Heart left ventricle (tissue), 13 donors: ENCODE results near the gene CNPY4.

Experiments used
- CTCF ChIP-seq, 12 donors: fragments of 200-600 bp; sonication (generic) in 4 of 12; IDR thresholded peaks; one replicate each; pipeline versions ENCODE4 v1.5.0 to v1.8.0; 2018 to 2022; ENCODE audit warnings: antibody characterized with exemption in 12 of 12, mild to moderate bottlenecking in 5 of 12
- POLR2A ChIP-seq, 2 donors: fragments of 450-650 bp; IDR thresholded peaks; one replicate each; pipeline ENCODE4 v1.6.1; 2017; ENCODE audit warnings: antibody characterized with exemption in 2 of 2, mild to moderate bottlenecking in 2 of 2, moderate library complexity in 2 of 2
- donor health status: ischemic (EF 13 %, LVEDD 7.1; RV severe dilation, severe dysfunction).
- donor health status: DM: no; HTN: yes; CAD: no.
- donor health status: DM: no; HTN: no; CAD: no.
- donor health status: ischemic (EF 25% LVEDD 6.9; RV normal size, moderate dysfunction).
- donor health status: ischemic (EF 25% LVEDD 5.7; RV mildly dilated, moderate dysfunction).
- donor health status: ischemic (EF 35%, LVEDD 5.7; RV mildly dilated, moderate dysfunction).
- donor health status: nonischemic (EF 11% LVEDD 7.7; RV severe dilation, severe dysfunction).
- donor health status: DM: yes; HTN: yes; CAD: no.
- donor health status: PGD.
- donor health status: ischemic (EF 29% LVEDD 5.4; RV normal size, mild dysfunction).
- donor health status: nonischemic (EF 23%, LVEDD 6.1; RV moderate dilation, normal function).

GRCh38 chr7:100095704-100096103, 23.7 kb upstream of the CNPY4 start:
- TF ChIP-seq POLR2A (IDR thresholded peaks at IDR 0.05) (no peak), CTCF (IDR thresholded peaks at IDR 0.05) (no peak)
